H1 (cell line): ENCODE results near the gene EXOC2.

ENCODE experiments used
- EP300 ChIP-seq, 2 experiments: IDR thresholded peaks; 1 replicate in 1 of 2; 2 replicates in 1 of 2; pipeline ENCODE4 v1.6.1; 2011 to 2012; ENCODE audit warnings: low read depth in 2 of 2, low read length in 2 of 2, mild to moderate bottlenecking in 2 of 2, borderline replicate concordance in 1 of 2, inconsistent platforms in 1 of 2, moderate library complexity in 1 of 2
- EZH2 ChIP-seq: fragments of 200-600 bp; sonication (generic); IDR thresholded peaks from 2 replicates; pipeline ENCODE4 v1.7.1; 2012; ENCODE audit warnings: low read depth, mild to moderate bottlenecking, moderate library complexity, low read length, inconsistent platforms; ENCODE audit not compliant: severe bottlenecking
- GTF2F1 ChIP-seq: IDR thresholded peaks from 2 replicates; pipeline ENCODE4 v1.6.1; 2012; ENCODE audit warnings: low read depth, low read length, improper control_type of control experiment, borderline replicate concordance
- HDAC6 ChIP-seq: IDR thresholded peaks from one replicate; pipeline ENCODE4 v1.7.1; 2012; ENCODE audit warnings: low read depth, mild to moderate bottlenecking, inconsistent platforms, low read length, moderate library complexity
- PHF8 ChIP-seq: fragments of 200-600 bp; sonication (generic); conservative IDR thresholded peaks from 2 replicates; pipeline ENCODE4 v1.7.1; 2012; ENCODE audit warnings: low read depth, mild to moderate bottlenecking, inconsistent platforms, low read length, moderate library complexity
- POLR2A ChIP-seq, 2 experiments: IDR thresholded peaks; 1 replicate in 1 of 2; 2 replicates in 1 of 2; pipeline ENCODE4 v1.6.1; 2011; ENCODE audit warnings: low read depth in 2 of 2, low read length in 2 of 2, mild to moderate bottlenecking in 2 of 2; ENCODE audit errors: control extremely low read depth in 1 of 2
- POLR2AphosphoS5 ChIP-seq: IDR thresholded peaks from 2 replicates; pipeline ENCODE4 v1.6.1; 2011; ENCODE audit warnings: low read depth, low read length
- RAD21 ChIP-seq, 2 experiments: IDR thresholded peaks in 1 of 2; conservative IDR thresholded peaks in 1 of 2; 2 replicates each; pipeline ENCODE4 v1.6.1; 2011; ENCODE audit warnings: low read depth in 2 of 2, low read length in 2 of 2, improper control_type of control experiment in 1 of 2, inconsistent platforms in 1 of 2, mild to moderate bottlenecking in 1 of 2, moderate library complexity in 1 of 2
- RNF2 ChIP-seq: fragments of 200-900, 300-1000 bp; sonication (generic); IDR thresholded peaks from 2 replicates; pipeline ENCODE4 v1.7.1; 2016; ENCODE audit warnings: borderline replicate concordance, low read depth, mild to moderate bottlenecking, antibody characterized with exemption, low read length; ENCODE audit not compliant: poor library complexity, severe bottlenecking; ENCODE audit errors: missing control alignments
- RXRA ChIP-seq: IDR thresholded peaks from 2 replicates; pipeline ENCODE4 v1.6.1; 2011; ENCODE audit warnings: low read depth, mild to moderate bottlenecking, low read length, moderate library complexity; ENCODE audit not compliant: insufficient read depth
- SIX5 ChIP-seq: IDR thresholded peaks from 2 replicates; pipeline ENCODE4 v1.6.1; 2011; ENCODE audit warnings: mild to moderate bottlenecking, low read depth, low read length
- SRF ChIP-seq: IDR thresholded peaks from 2 replicates; pipeline ENCODE4 v1.6.1; 2011; ENCODE audit warnings: mild to moderate bottlenecking, low read depth, low read length, moderate library complexity
- ZNF274 ChIP-seq: IDR thresholded peaks from 2 replicates; pipeline ENCODE4 v1.7.0; 2012; ENCODE audit warnings: low read length, borderline replicate concordance; ENCODE audit errors: extremely low read depth
- TF ChIP-seq, protein P1 (sequence below), 3 experiments: IDR thresholded peaks; 1 replicate in 2 of 3; 2 replicates in 1 of 3; pipeline versions ENCODE4 v1.5.1 to v1.6.1; 2011; ENCODE audit warnings: low read length in 3 of 3, mild to moderate bottlenecking in 3 of 3, inconsistent platforms in 2 of 3, low read depth in 1 of 3, moderate library complexity in 1 of 3; ENCODE audit not compliant: insufficient read depth in 1 of 3; ENCODE audit errors: control extremely low read depth in 1 of 3

DNA sequence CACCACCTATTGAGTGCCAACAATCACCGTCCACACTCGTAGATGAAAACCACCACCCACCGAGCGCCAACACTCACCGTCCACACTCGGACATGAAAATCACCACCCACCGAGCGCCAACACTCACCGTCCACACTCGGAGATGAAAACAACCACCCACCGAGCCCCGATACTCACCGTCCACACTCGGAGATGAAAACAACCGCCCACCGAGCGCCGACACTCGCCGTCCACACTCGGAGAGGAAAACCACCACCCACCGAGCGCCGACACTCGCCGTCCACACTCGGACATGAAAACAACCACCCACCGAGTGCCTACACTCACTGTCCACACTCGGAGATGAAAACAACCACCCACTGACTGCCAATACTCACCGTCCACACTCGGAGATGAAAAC, 172.1 kb downstream of the EXOC2 start:
- no peak for TF ChIP-seq EZH2
- TF ChIP-seq SRF: no peak
- TF ChIP-seq POLR2A (IDR thresholded peaks at IDR 0.05; ENCODE audit: control extremely low read depth in 1 of 2, low read depth in 2 of 2, low read length in 2 of 2): no peak
- TF ChIP-seq RXRA: no peak
- TF ChIP-seq, protein P1, sequence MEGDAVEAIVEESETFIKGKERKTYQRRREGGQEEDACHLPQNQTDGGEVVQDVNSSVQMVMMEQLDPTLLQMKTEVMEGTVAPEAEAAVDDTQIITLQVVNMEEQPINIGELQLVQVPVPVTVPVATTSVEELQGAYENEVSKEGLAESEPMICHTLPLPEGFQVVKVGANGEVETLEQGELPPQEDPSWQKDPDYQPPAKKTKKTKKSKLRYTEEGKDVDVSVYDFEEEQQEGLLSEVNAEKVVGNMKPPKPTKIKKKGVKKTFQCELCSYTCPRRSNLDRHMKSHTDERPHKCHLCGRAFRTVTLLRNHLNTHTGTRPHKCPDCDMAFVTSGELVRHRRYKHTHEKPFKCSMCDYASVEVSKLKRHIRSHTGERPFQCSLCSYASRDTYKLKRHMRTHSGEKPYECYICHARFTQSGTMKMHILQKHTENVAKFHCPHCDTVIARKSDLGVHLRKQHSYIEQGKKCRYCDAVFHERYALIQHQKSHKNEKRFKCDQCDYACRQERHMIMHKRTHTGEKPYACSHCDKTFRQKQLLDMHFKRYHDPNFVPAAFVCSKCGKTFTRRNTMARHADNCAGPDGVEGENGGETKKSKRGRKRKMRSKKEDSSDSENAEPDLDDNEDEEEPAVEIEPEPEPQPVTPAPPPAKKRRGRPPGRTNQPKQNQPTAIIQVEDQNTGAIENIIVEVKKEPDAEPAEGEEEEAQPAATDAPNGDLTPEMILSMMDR (IDR thresholded peaks at IDR 0.05; ENCODE audit: control extremely low read depth in 1 of 3, insufficient read depth in 1 of 3, low read depth in 1 of 3, low read length in 3 of 3): no peak
- TF ChIP-seq SIX5: no peak
- no peak for TF ChIP-seq RAD21 (IDR thresholded peaks at IDR 0.05 in 1 of 2, conservative IDR thresholded peaks at IDR 0.05 in 1 of 2; ENCODE audit: low read depth in 2 of 2, low read length in 2 of 2)
- TF ChIP-seq PHF8: no peak
- TF ChIP-seq RNF2: no peak
- no peak for TF ChIP-seq POLR2AphosphoS5
- TF ChIP-seq GTF2F1: no peak
- TF ChIP-seq HDAC6: no peak
- TF ChIP-seq ZNF274: no peak
- no peak for TF ChIP-seq EP300 (IDR thresholded peaks at IDR 0.05; ENCODE audit: borderline replicate concordance in 1 of 2, low read depth in 2 of 2, low read length in 2 of 2)
